Stomach (tissue), 9 donors: Measurements from ENCODE around the gene PPP1R15A. TPM values are rescaled to one million over a fixed set of nuclear protein-coding genes. Genes with fewer than 3 reads are reported as not detected.
A peak's percentile ranks its signal among the peaks of the same experiment; 100 is the strongest.

Experiments
- DNase-seq, 2 donors: peaks; one replicate each; pipeline versions ENCODE4 v3.0.0 to v3.0.0-alpha.2; 2013 to 2019
- H3K27ac ChIP-seq, 5 donors: fragments of 200-600 bp in 4 of 5; sonication (generic) in 4 of 5; one replicate each; pipeline ENCODE4 v1.5.1; 2013 to 2019; ENCODE audit warnings: mild to moderate bottlenecking in 1 of 5, moderate library complexity in 1 of 5
- H3K27me3 ChIP-seq, 3 donors: fragments of 200-600 bp; sonication (generic); one replicate each; pipeline ENCODE4 v1.5.1; 2017 to 2019; ENCODE audit warnings: mixed run types in 1 of 3
- H3K36me3 ChIP-seq, 4 donors: fragments of 200-600 bp; sonication (generic); 1 replicate in 3 of 4; 2 replicates in 1 of 4; pipeline ENCODE4 v1.5.1; 2016 to 2019
- H3K4me1 ChIP-seq, 4 donors: fragments of 200-600 bp; sonication (generic); one replicate each; pipeline ENCODE4 v1.5.1; 2016 to 2019
- H3K4me3 ChIP-seq, 4 donors: fragments of 200-600 bp; sonication (generic) in 3 of 4; one replicate each; pipeline ENCODE4 v1.5.1; 2016 to 2019; ENCODE audit warnings: mild to moderate bottlenecking in 1 of 4
- H3K9me3 ChIP-seq, 4 donors: fragments of 200-600 bp; sonication (generic); one replicate each; pipeline ENCODE4 v1.5.1; 2016 to 2019
- EP300 ChIP-seq: sonication (generic); formaldehyde crosslinking; IDR thresholded peaks from one replicate; pipeline ENCODE4 v1.6.1; 2017; ENCODE audit warnings: antibody characterized with exemption
- POLR2A ChIP-seq, 4 donors: fragments of 450-650 bp; IDR thresholded peaks; one replicate each; pipeline ENCODE4 v1.6.1; 2016; ENCODE audit warnings: antibody characterized with exemption in 4 of 4, control low read depth in 2 of 4, mild to moderate bottlenecking in 1 of 4, moderate library complexity in 1 of 4
- POLR2AphosphoS5 ChIP-seq, 3 donors: sonication (generic); formaldehyde crosslinking; IDR thresholded peaks; one replicate each; pipeline ENCODE4 v1.6.1; 2016; ENCODE audit warnings: antibody characterized with exemption in 3 of 3
- WGBS, 5 donors: extraction: QIAGEN DNeasy Blood & Tissue Kit in 3 of 5; methylation state at CpG; one replicate each; pipeline versions ENCODE4 v1.1.5 to v1.1.7; 2013 to 2018; 5-methylcytosine and 5-hydroxymethylcytosine counted together
- intact Hi-C: fragments of 100-400 bp; cut with DNase I; formaldehyde crosslinking; loops from one replicate; pipeline ENCODE4 v1.15.1; 2023; ENCODE audit warnings: low total_unique reads
- polyA plus RNA-seq, 3 donors: library from polyadenylated mRNA; stranded (reverse); fragments of 200-250 nt; gene quantifications; one replicate each; pipeline ENCODE4 v1.2.3, GENCODE V29; 2013
- total RNA-seq, 5 donors: library from RNA; depleted of rRNA; stranded (reverse); fragments of >200 nt; gene quantifications; one replicate each; pipeline versions ENCODE4 v1.1.0 to v1.2.3, GENCODE V29; 2014 to 2016
- TF ChIP-seq, protein P1 (sequence below), 7 experiments: fragments of 450-650 bp in 4 of 7; fragments of 200-600 bp in 3 of 7; sonication (generic) in 3 of 7; IDR thresholded peaks; one replicate each; pipeline ENCODE4 v1.5.1; 2016 to 2019; ENCODE audit warnings: antibody characterized with exemption in 7 of 7, control low read depth in 2 of 7, mild to moderate bottlenecking in 1 of 7
- donor health status: healthy with polysubstance abuse.
- donor health status: Bipolar disorder and iron deficiency.
- donor health status: healthy.

PPP1R15A gene
- total and polyA plus RNA-seq, 8 donors, result 14.6 to 107 (median 36.1) TPM

- peak; percentile 96 to 98 for DNase-seq
- H3K27ac ChIP-seq, result peak overlapping the region; percentile 10 to 89 (median 66)
- intact Hi-C loops, result no loop called here
- peak overlapping the region; percentile 38 to 44 (median 42) for H3K4me3 ChIP-seq
- peaks cover 12 to 26% (median 19%) of the 10 kb centered on the region in 4 donors for H3K4me1 ChIP-seq
- TF ChIP-seq POLR2AphosphoS5 (IDR thresholded peaks at IDR 0.05) (peak in 2 of 3 donors; percentile 32 to 84), EP300 (no peak)
- TF ChIP-seq, protein P1, sequence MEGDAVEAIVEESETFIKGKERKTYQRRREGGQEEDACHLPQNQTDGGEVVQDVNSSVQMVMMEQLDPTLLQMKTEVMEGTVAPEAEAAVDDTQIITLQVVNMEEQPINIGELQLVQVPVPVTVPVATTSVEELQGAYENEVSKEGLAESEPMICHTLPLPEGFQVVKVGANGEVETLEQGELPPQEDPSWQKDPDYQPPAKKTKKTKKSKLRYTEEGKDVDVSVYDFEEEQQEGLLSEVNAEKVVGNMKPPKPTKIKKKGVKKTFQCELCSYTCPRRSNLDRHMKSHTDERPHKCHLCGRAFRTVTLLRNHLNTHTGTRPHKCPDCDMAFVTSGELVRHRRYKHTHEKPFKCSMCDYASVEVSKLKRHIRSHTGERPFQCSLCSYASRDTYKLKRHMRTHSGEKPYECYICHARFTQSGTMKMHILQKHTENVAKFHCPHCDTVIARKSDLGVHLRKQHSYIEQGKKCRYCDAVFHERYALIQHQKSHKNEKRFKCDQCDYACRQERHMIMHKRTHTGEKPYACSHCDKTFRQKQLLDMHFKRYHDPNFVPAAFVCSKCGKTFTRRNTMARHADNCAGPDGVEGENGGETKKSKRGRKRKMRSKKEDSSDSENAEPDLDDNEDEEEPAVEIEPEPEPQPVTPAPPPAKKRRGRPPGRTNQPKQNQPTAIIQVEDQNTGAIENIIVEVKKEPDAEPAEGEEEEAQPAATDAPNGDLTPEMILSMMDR (IDR thresholded peaks at IDR 0.05), result peak in 6 of 7 experiments; percentile 66 to 97 (median 86)
- H3K9me3 ChIP-seq, result no peaks in the 10 kb centered on the region
- H3K36me3 ChIP-seq, result peaks cover 0 to 26% (median 11%) of the 10 kb centered on the region in 4 donors
- 1 to 4% (median 3%) methylated on average over 11 to 12 of the region's 12 CpGs for WGBS, 5 donors
- H3K27me3 ChIP-seq, result peaks cover 0 to 6% (median 0%) of the 10 kb centered on the region in 3 donors
Measured at GRCh38 chr19:48835734-48836088, 36.5 kb upstream of the PPP1R15A start.

GRCh38 chr19:48836089-48837017, 35.9 kb upstream of the PPP1R15A start, which contains the start of gene HSD17B14:
TSS of gene HSD17B14 (minus strand) at chr19:48836491. CDS start at chr19:48836411, 80 bp downstream.
- WGBS, 5 donors, result 14 to 30% (median 20%) methylated on average over 35 of the region's 35 CpGs
- Histone ChIP-seq H3K27ac (peak within 1 kb of the TSS; percentile 17 to 89 (median 66)), H3K4me1 (peaks cover 12 to 26% (median 19%) of the 10 kb centered on the region in 4 donors), H3K9me3 (no peaks in the 10 kb centered on the region), H3K4me3 (peak within 1 kb of the TSS; percentile 38 to 44 (median 42)), H3K36me3 (peaks cover 0 to 23% (median 8%) of the 10 kb centered on the region in 4 donors), H3K27me3 (peaks cover 0 to 6% (median 0%) of the 10 kb centered on the region in 3 donors)
- TF ChIP-seq, protein P1 (IDR thresholded peaks at IDR 0.05), result peak in 3 of 7 experiments; percentile 3 to 20 (median 10)
- TF ChIP-seq POLR2A (IDR thresholded peaks at IDR 0.05), result no peak
- TF ChIP-seq POLR2AphosphoS5 (IDR thresholded peaks at IDR 0.05), result no peak
- TF ChIP-seq EP300, result no peak
- peak in 1 of 2 donors; percentile 78 for DNase-seq
- intact Hi-C loops, result no loop called here

DNA sequence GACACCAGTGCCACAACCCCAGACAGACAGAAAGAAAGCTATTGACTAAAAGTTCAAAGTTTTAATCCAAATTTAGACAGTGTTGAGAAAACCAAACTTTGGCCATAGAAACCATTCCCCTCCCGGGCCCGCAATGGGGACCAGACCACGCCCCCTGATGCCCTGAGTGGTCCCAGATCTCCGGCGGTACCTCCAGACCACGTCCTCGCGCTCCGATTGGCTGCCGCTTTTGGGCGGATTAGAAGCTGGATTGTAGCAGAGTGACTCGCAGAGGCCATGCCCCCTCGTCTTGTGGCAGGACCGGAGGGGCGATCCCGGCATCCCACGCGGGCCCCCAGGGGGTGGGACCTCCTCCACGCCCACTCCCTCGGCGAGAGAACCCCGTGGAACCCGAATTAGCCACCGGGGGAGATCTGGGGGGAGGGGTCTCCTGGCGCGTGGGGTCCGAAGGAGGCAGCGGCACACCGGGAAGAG, 35.1 kb upstream of the PPP1R15A start:
- WGBS, 5 donors, result 15 to 48% (median 31%) methylated on average over 25 to 29 of the region's 29 CpGs
- intact Hi-C loops, result no loop called here

DNA sequence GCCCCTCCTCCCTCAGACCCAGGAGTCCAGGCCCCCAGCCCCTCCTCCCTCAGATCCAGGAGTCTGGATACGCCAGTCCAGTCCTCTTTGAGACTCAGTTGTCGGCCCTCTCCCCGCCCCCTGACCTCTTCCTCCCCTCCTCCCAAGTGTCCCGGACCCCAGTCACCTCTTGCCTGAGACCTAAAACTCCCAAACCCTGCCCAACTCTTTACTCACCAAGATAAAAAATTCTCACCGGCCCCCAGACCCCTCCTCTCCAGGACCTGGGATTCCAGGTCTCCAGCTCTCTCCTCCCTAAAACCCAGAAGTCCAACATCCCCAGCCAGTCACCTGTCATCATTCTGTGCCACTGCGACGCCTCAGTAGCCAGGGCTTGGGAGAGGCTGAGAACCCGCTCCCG, 34.5 kb upstream of the PPP1R15A start:
- no peak for DNase-seq
- 68 to 80% (median 78%) methylated on average over 9 of the region's 9 CpGs for WGBS, 5 donors
- Histone ChIP-seq H3K36me3 (peaks cover 0 to 13% (median 2%) of the 10 kb centered on the region in 4 donors), H3K27ac (peak overlapping the region in 4 of 5 donors; percentile 60 to 89 (median 68)), H3K27me3 (peaks cover 0 to 6% (median 0%) of the 10 kb centered on the region in 3 donors), H3K9me3 (no peaks in the 10 kb centered on the region), H3K4me1 (peaks cover 12 to 26% (median 19%) of the 10 kb centered on the region in 4 donors), H3K4me3 (no peak overlapping the region)
- TF ChIP-seq, protein P1 (IDR thresholded peaks at IDR 0.05), result no peak
- TF ChIP-seq EP300 (no peak), POLR2A (IDR thresholded peaks at IDR 0.05) (no peak), POLR2AphosphoS5 (IDR thresholded peaks at IDR 0.05) (no peak)
- intact Hi-C loops, result no loop called here

More for the DNA sequence above, 35.1 kb upstream of the PPP1R15A start:
- no peak for TF ChIP-seq POLR2A (IDR thresholded peaks at IDR 0.05)
- H3K4me1 ChIP-seq, result peaks cover 12 to 26% (median 19%) of the 10 kb centered on the region in 4 donors
- H3K4me3 ChIP-seq, result peak overlapping the region; percentile 38 to 44 (median 42)
- H3K27me3 ChIP-seq, result peaks cover 0 to 6% (median 0%) of the 10 kb centered on the region in 3 donors
- peaks cover 0 to 19% (median 5%) of the 10 kb centered on the region in 4 donors for H3K36me3 ChIP-seq
- peak; percentile 56 to 93 for DNase-seq
- peak overlapping the region in 4 of 5 donors; percentile 60 to 89 (median 68) for H3K27ac ChIP-seq
- no peaks in the 10 kb centered on the region for H3K9me3 ChIP-seq
